HG03354 (cell line): ENCODE data around the gene NUCKS1.
A peak's percentile ranks its signal among the peaks of the same experiment; 100 is the strongest.

Source experiments
- ATAC-seq: cut with Tn5 transposase; IDR thresholded peaks from one replicate; pipeline ENCODE4 v1.9.1; 2021; ENCODE audit warnings: mild to moderate bottlenecking; ENCODE audit not compliant: unreplicated experiment, poor library complexity, severe bottlenecking

NUCKS1 gene

GRCh38 chr1:205750138-205751035 is at the start of gene NUCKS1:
Gene NUCKS1, minus strand, starts transcription at chr1:205750182. Its CDS starts 209 bp downstream, at chr1:205749973.
- ATAC-seq, result peak; percentile 81

GRCh38 chr1:205798577-205798976 is 48.6 kb upstream of the NUCKS1 start:
- no peak for ATAC-seq

- no peak for ATAC-seq
Observed at GRCh38 chr1:205797168-205797567, 47.2 kb upstream of the NUCKS1 start.

GRCh38 chr1:205794011-205794730 is 44.2 kb upstream of the NUCKS1 start:
- no peak for ATAC-seq

GRCh38 chr1:205792961-205793673 is 43.1 kb upstream of the NUCKS1 start:
- ATAC-seq, result peak; percentile 16

GRCh38 chr1:205792481-205792881 is 42.5 kb upstream of the NUCKS1 start:
- ATAC-seq, result peak; percentile 62

- ATAC-seq, result peak; percentile 57
Observed at GRCh38 chr1:205791568-205792180, 41.7 kb upstream of the NUCKS1 start.

- no peak for ATAC-seq
Observed at GRCh38 chr1:205787287-205787916, 37.4 kb upstream of the NUCKS1 start.

- ATAC-seq, result no peak
Observed at GRCh38 chr1:205786601-205787000, 36.6 kb upstream of the NUCKS1 start.

GRCh38 chr1:205785446-205785845 is 35.5 kb upstream of the NUCKS1 start:
- no peak for ATAC-seq

GRCh38 chr1:205783904-205784303 is 33.9 kb upstream of the NUCKS1 start:
- ATAC-seq, result no peak

GRCh38 chr1:205783433-205783795 is 33.4 kb upstream of the NUCKS1 start:
- no peak for ATAC-seq

- ATAC-seq, result no peak
Observed at GRCh38 chr1:205782627-205783432, 32.8 kb upstream of the NUCKS1 start.

- ATAC-seq, result no peak
Observed at GRCh38 chr1:205780335-205780734, 30.4 kb upstream of the NUCKS1 start.

- ATAC-seq, result no peak
Observed at GRCh38 chr1:205777994-205778393, 28.0 kb upstream of the NUCKS1 start.

- ATAC-seq, result no peak
Observed at GRCh38 chr1:205775717-205776056, 25.7 kb upstream of the NUCKS1 start.

- peak; percentile 85 for ATAC-seq
Observed at GRCh38 chr1:205775015-205775716, 25.2 kb upstream of the NUCKS1 start, which contains the start of gene RAB29. Gene RAB29, minus strand, starts transcription at chr1:205775482. Its CDS starts 526 bp downstream, at chr1:205774956.
